ENCODE measurements around the gene IFNA1.
"Not testable (repeated sequence)": the region's sequence is repeated elsewhere in the genome, so short reads cannot be mapped to it uniquely, and the experiment has no call there.

IFNA1 gene
- total RNA-seq: 0 reads per million in 2 donors

GRCh38 chr9:21440139-21440538 lies at the start of gene IFNA1:
TSS of gene IFNA1 (plus strand) at chr9:21440439. CDS start at chr9:21440508, 69 bp downstream.
- DNase-seq: no peak

DNA sequence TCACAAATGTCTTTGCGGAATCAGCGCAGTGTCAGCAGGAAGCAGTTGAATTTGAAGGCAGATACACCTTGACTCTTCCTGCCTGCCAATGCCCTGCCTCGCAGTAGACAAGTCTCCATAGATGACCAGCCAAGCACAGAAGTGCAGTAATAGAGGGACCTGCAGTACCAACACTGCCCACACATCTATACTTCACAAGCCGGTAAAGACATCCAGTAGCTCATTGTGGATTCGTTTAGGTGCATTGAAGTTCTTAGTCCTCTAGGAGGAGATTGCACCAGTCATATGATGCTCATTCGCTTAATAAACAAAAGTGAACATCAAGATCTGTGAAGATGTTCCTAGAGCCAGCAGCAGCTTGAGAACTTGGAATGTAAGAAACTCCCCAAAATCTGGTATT lies 48.0 kb upstream of the IFNA1 start:
- DNase-seq: no peak

GRCh38 chr9:21395778-21396717 lies 44.2 kb upstream of the IFNA1 start:
- peak; percentile 59 for DNase-seq

DNA sequence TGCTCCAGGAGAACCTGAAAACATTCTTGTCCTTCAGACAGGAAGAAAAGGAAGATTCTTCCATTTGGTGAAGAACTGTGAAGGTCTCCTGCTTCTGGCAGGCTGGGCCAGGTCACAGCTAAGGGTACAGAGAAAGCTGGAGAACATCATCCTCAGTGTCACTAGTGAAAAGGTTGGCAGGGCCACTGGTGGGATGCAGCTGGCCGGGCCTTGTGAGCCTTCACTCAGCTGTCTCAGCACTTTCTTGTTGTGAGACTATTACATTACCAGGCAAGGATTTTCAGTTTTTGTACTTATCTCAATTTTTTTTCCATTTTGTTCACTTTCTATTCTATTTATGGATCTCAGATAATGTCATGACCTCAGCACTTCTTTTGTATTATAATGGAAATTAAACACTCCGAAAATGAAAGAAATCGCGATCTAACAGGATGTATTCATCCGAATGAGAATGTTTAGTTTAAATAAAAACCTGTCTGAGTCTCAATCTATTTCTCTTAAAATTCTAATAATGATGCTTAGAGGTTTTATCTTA lies 41.2 kb upstream of the IFNA1 start:
- DNase-seq: no peak

- DNase-seq: no peak
These were observed 40.3 kb upstream of the IFNA1 start for GRCh38 chr9:21399956-21400355.

GRCh38 chr9:21402386-21403251 lies 37.6 kb upstream of the IFNA1 start:
- DNase-seq: no peak

DNA sequence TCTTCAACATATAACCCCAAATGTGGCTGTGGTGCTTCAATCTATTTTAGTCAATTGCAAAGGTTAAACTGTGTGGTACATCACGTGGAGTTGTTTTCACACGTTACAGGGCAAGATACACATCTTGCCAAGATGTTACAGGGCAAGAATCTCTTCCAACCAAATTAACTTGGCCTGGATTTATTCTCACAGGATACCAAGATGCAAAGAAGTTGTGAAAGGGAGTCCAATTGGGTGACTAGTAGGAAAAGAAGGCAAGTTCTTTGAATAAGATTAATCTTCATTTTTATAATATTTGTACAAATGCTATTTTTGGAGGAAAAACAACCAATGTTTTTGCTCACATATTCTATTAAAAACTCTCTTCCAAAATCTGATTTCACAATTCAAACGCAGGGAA lies 36.1 kb upstream of the IFNA1 start:
- no peak for DNase-seq

DNA sequence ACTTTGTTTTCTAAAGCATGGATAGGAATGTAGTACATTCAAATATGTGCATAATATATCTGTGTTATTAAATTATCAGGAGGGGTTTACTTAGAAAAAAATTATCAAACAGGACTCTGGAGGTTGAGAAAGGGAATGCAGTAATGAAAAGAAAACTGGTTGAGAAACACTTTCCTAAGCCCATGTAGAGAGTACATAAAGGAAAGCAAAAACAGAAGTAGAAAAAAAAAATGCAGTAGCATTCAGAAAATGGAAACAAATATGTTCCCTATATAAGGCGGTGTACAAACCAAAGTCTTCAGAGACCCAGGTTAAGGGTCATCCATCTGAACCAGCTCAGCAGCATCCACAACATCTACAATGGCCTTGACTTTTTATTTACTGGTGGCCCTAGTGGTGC lies 31.4 kb upstream of the IFNA1 start, which contains the start of gene IFNA8:
Gene IFNA8 (plus strand): TSS at position 301 of the 400 bp plus-strand sequence. CDS start 60 bp downstream, at position 361.
- DNase-seq: no peak

DNA sequence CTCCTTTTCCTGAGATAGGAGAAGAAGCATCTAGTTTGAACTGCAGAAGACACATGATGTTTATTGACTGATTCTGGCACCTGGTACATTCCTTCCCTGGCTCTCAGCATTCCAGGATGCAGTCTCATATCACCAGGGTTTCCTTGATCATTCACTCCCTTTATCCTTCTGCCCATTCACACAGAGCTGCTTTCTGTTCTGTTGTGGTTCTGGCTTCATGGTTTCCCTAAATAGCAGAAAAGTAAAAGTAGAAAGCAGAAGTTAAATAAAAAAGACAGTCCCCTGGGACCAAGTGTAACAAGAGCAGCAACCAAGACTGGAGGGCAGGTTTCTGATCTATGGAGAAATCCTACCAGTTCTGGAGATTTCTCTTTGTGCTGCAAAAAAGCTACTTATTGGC lies 28.1 kb upstream of the IFNA1 start:
- DNase-seq: no peak

DNA sequence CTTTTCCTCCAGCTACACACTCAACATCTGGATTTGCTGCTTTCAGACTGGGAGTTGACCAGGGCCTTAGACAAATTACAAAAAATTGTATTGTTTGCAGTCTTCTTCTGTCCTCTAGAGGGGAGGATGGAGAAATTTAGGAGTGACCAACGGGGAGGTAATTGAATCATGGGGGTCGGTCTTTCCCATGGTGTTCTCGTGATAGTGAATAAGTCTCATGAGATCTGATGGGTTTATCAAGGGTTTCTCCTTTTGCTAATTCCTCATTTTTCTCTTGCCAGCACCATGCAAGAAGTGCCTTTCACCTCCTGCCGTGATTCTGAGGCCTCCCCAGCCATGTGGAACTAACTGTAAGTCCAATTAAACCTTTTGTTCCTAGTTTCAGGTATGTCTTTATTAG lies 27.1 kb upstream of the IFNA1 start:
- no peak for DNase-seq

DNA sequence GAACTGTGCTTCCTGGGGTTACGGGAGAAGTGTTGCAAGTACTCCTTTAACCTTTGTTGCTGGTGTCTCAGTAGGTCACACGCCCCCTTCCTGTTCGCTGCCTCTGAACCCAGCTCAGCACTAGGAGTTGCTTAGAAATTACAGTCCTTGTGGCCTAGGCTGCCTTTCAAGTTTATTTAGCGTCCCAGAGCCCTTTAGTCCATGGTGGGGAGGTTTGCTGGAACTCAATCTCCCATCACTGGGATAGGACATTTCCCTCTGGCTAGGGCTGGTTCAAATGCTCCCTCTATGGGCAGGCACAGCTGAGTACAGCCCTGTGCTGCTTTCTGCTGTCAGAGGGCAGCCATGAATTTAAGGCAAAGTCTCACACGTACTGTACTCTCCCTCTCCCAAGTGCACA lies 26.6 kb upstream of the IFNA1 start:
- DNase-seq: no peak

- DNase-seq: no peak
These were observed 25.9 kb upstream of the IFNA1 start for GRCh38 chr9:21414220-21414940.

DNA sequence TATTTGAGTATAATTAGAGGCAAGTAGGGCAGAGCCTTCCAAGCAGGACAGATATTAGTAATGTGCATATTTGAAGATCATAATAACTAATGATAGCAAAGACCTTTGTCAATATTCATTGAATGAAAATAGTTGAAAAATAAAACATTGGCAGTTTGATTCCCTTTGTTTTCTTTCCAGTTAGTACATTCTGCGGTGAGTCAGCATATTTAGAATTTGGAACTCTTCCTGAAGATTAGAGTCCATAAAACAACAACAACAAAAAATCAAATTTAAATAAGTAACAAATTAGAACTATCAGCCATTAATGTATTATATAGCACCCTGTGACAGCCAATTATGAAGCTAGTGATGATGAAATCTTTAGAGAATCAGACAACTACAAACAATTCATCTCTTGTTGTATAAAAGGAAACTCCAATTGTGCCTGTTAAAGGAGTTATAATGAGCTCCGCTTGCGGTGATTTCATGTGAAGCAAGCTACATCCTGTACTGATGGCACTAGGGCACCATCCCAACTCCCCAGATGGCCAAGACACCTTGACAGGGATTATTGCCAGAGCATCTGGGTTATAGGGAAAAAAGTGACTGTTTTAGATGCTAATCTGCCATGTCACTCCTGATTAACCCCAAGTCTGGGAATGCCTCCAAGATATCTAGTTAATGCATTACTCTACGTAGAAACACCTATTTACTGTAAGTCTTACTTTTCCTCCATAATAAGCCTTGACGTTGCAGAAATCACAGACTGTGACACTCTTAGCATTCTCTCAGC lies 24.6 kb upstream of the IFNA1 start:
- DNase-seq: no peak

- DNase-seq: no peak
These were observed 12.0 kb upstream of the IFNA1 start for GRCh38 chr9:21428235-21428634.

DNA sequence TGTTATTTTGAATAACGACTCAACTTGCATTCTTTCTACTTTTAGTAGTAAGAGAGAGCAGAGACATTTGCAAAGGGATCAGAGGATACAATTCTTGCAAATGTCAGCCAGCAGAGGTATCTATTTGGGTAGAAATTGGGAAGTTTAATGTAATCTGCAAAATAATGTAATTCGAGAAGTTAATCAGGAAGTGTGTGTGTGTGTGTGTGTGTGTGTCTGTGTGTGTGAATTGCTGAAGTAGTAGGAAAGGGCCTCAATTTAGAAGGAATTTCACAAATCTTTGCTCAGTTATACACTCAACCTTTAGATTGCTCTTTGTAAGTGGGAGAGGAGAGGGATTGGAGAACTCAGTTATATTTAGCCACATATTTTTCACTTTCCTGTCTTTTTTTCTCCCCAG lies 11.0 kb upstream of the IFNA1 start:
- DNase-seq: no peak

- DNase-seq: no peak
These were observed 7.4 kb upstream of the IFNA1 start for GRCh38 chr9:21432672-21433425.

DNA sequence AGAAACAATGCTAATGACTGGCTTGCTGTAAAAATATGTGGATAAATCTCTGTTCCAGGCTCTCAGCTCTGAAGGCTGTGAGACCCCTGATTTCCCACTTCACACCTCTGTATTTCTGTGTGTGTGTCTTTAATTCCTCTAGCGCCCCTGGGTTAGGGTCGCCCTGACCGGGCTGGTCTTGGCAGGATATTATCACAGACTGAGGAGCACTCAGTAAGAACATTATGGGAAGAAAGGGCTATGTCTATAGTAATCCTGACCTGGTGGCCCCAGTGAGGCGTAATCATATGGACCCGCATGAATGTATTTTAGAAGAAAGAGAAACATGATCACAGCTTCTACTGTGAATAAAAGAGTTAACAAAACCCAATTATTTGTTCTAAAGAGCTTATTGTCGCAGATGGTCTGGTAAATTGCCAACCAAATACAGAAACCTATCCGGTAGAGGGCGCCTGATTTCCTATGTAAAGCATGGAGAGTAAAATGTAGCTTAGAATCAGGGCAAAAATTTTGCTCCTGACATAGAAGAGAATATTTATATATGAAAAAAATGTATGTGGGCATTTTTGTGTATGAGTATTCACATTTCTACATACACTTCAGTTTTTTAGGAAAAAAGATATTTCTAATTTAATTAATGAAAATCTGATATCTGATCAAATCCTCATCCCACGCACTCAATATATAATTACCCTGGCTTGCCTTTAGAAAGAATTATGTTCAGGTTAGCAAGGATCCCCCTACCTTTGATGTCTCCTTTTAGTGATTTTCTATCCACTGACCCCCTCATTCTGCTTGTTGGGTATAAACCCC lies 5.8 kb upstream of the IFNA1 start:
- peak; percentile 20 for DNase-seq

DNA sequence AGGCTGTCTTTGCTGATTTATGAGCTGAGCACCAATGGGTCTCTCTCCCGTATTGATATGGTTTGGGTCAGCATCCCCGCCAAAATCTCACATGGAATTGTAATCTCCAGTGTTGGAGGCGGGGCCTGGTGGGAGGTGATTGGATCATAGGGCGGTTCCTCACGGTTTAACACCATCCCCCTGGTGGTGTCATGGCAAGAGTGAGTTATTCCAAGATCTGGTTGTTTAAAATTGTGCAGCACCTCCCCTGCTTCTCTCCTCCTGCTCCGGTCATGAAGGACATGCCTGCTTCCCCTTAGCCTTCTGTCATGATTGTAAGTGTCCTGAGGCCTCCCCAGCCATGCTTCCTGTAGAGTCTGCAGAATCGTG lies 5.2 kb upstream of the IFNA1 start:
- DNase-seq: not testable (repeated sequence)

DNA sequence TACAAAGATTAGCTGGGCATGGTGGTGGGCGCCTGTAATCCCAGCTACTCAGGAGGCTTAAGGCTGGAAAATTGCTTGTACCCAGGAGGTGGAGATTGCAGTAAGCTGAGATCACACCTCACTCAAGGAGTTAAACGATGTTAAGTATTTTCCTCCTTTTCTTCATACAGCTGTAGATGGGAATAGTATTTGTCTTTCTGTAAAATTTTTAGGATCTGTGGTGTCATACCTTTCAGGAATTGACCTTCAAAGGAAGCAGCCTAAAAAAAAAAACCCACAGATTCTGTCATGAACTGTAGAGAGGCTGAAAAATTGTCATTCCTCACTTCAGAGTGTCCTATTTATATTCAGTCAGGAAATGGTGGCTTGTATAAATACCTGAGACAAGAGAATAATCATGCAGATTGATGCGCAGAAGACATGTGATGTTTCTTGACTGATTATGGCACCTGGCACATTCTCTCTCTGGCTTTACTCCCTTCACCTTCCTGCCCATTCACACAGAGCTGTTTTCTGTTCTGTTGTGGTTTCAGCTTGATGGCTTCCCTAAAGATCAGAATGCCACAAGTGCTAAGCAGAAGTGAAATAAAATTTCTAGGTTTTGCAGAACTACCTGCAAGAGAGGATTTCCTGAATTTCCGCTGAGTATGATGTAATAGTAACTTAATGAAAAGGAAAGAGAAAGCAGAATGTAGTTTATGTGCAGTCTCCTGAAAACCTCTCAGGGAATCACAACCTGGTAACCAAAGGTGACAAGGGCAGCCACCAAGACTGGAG lies 3.8 kb downstream of the IFNA1 start:
- no peak for DNase-seq

Measured in T-helper 9 cell (primary cell).